Esophagus muscularis mucosa (tissue), 4 donors: ENCODE measurements around the gene S100Z. TPM values are rescaled to one million over a fixed set of nuclear protein-coding genes. Genes with fewer than 3 reads are reported as not detected.

Experiments used
- DNase-seq: peaks from one replicate; pipeline ENCODE4 v3.0.0-alpha.2; 2017; ENCODE audit errors: extremely low spot score
- H3K27ac ChIP-seq, 4 donors: fragments of 200-600 bp; sonication (generic); replicated peaks in 1 of 4; 1 replicate in 3 of 4; 2 replicates in 1 of 4; pipeline ENCODE4 v1.5.1; 2016 to 2019; ENCODE audit warnings: mild to moderate bottlenecking in 1 of 4
- H3K27me3 ChIP-seq, 4 donors: fragments of 200-600 bp; sonication (generic); one replicate each; pipeline versions ENCODE4 v1.5.1 to v1.6.0; 2016 to 2019
- H3K36me3 ChIP-seq, 4 donors: fragments of 200-600 bp; sonication (generic); one replicate each; pipeline ENCODE4 v1.5.1; 2016 to 2019
- H3K4me1 ChIP-seq, 4 donors: fragments of 200-600 bp; sonication (generic); one replicate each; pipeline ENCODE4 v1.5.1; 2016 to 2019
- H3K4me3 ChIP-seq, 4 donors: fragments of 200-600 bp; sonication (generic); 1 replicate in 2 of 4; 2 replicates in 2 of 4; pipeline ENCODE4 v1.5.1; 2016 to 2019; ENCODE audit warnings: mild to moderate bottlenecking in 4 of 4, moderate library complexity in 1 of 4
- H3K9me3 ChIP-seq, 4 donors: fragments of 200-600 bp; sonication (generic); 1 replicate in 3 of 4; 2 replicates in 1 of 4; pipeline ENCODE4 v1.5.1; 2016 to 2019
- EP300 ChIP-seq: sonication (generic); formaldehyde crosslinking; IDR thresholded peaks from one replicate; pipeline ENCODE4 v1.6.1; 2017; ENCODE audit warnings: antibody characterized with exemption
- POLR2A ChIP-seq: fragments of 450-650 bp; IDR thresholded peaks from one replicate; pipeline ENCODE4 v1.6.1; 2017; ENCODE audit warnings: antibody characterized with exemption, moderate library complexity, mild to moderate bottlenecking, low read depth
- POLR2AphosphoS5 ChIP-seq, 2 donors: sonication (generic); formaldehyde crosslinking; IDR thresholded peaks; one replicate each; pipeline ENCODE4 v1.6.1; 2017; ENCODE audit warnings: antibody characterized with exemption in 2 of 2
- WGBS: methylation state at CpG from one replicate; pipeline ENCODE4 v1.1.5; 2018; 5-methylcytosine and 5-hydroxymethylcytosine counted together
- intact Hi-C: fragments of 100-400 bp; cut with DNase I; formaldehyde crosslinking; loops from one replicate; pipeline ENCODE4 v1.15.1; 2023
- total RNA-seq, 4 donors: library from RNA; depleted of rRNA; stranded (reverse); fragments of >200 nt; gene quantifications; one replicate each; pipeline versions ENCODE4 v1.1.0 to v1.2.1, GENCODE V29; 2016
- TF ChIP-seq, protein P1 (sequence below), 3 experiments: fragments of 200-600 bp in 2 of 3; fragments of 450-650 bp in 1 of 3; sonication (generic) in 2 of 3; IDR thresholded peaks; one replicate each; pipeline ENCODE4 v1.5.1; 2017 to 2019; ENCODE audit warnings: antibody characterized with exemption in 3 of 3, mild to moderate bottlenecking in 2 of 3, moderate library complexity in 1 of 3

Gene S100Z
- total RNA-seq, 4 donors from 2014 or later = not detected

- intact Hi-C loops = loop anchor here (10.0 kb wide), 1 partner anchor 148 kb away; no protein-coding TSS in a partner anchor
- WGBS = 62% methylated on average over 4 of the region's 4 CpGs
Observed at GRCh38 chr5:76867038-76867437, 17.2 kb downstream of the S100Z start.

GRCh38 chr5:76867827-76868693, 18.2 kb downstream of the S100Z start:
- Histone ChIP-seq H3K27me3 (no peaks in the 10 kb centered on the region), H3K27ac (no peak overlapping the region), H3K4me1 (no peaks in the 10 kb centered on the region), H3K4me3 (no peak overlapping the region), H3K36me3 (no peaks in the 10 kb centered on the region), H3K9me3 (no peaks in the 10 kb centered on the region)
- TF ChIP-seq POLR2A = no peak
- no peak for TF ChIP-seq EP300
- no peak for TF ChIP-seq POLR2AphosphoS5 (IDR thresholded peaks at IDR 0.05)
- TF ChIP-seq, protein P1, sequence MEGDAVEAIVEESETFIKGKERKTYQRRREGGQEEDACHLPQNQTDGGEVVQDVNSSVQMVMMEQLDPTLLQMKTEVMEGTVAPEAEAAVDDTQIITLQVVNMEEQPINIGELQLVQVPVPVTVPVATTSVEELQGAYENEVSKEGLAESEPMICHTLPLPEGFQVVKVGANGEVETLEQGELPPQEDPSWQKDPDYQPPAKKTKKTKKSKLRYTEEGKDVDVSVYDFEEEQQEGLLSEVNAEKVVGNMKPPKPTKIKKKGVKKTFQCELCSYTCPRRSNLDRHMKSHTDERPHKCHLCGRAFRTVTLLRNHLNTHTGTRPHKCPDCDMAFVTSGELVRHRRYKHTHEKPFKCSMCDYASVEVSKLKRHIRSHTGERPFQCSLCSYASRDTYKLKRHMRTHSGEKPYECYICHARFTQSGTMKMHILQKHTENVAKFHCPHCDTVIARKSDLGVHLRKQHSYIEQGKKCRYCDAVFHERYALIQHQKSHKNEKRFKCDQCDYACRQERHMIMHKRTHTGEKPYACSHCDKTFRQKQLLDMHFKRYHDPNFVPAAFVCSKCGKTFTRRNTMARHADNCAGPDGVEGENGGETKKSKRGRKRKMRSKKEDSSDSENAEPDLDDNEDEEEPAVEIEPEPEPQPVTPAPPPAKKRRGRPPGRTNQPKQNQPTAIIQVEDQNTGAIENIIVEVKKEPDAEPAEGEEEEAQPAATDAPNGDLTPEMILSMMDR (IDR thresholded peaks at IDR 0.05) = peak; percentile 39 to 65 (median 55)
- no peak for DNase-seq
- 72% methylated on average over 8 of the region's 8 CpGs for WGBS
- intact Hi-C loops = loop anchor here (10.0 kb wide), 1 partner anchor 147 kb away; no protein-coding TSS in a partner anchor

More at GRCh38 chr5:76867038-76867437, 17.2 kb downstream of the S100Z start:
- H3K4me1 ChIP-seq = no peaks in the 10 kb centered on the region
- H3K9me3 ChIP-seq = no peaks in the 10 kb centered on the region
- TF ChIP-seq POLR2AphosphoS5 (IDR thresholded peaks at IDR 0.05) (no peak), EP300 (no peak), POLR2A (no peak)
- TF ChIP-seq, protein P1 (IDR thresholded peaks at IDR 0.05) = no peak
- no peaks in the 10 kb centered on the region for H3K36me3 ChIP-seq
- no peaks in the 10 kb centered on the region for H3K27me3 ChIP-seq
- DNase-seq = no peak
- no peak overlapping the region for H3K27ac ChIP-seq
- no peak overlapping the region for H3K4me3 ChIP-seq

DNA sequence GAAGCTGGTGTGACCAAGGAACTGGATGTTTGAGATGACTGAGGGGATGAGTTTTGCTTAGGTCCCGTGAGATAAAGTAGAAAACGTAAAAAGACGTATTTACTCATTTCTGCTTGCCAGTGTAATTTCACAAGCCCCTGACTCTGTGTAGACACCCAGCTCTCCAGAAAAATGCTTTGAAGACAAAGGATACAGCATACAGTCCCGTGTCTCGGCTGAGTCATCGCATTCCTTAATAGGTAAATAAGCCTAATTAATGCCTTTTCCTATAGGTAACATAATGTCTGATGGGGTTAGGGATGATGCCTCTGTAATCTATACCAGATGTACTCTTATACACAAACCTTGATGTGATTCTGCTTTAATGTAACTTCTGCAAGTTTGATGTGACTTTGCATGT, 20.2 kb downstream of the S100Z start:
- WGBS = 75% methylated on average over 6 of the region's 6 CpGs

DNA sequence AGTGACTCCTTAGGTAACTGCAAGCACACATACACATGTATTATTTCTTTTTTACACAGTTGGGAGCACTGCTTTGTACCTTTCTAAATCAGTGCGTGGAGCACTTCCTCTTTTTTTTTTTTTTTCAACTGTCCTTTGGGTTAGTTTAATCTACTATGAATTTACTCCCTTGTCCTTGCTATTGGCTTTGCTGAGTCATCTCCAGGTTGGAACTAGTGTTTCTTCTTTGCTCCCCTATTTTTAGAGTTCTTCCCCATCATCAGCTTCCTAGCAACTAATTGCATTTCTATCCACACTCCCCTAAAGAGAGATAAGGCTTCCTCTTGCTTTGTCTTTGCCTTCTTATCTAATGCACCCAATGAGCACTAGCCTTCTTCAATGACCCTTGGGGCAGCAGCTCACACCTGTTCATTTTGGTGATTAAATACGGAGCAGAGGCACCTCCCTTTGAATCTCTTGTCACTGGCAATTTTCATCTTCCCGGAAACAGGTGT, 24.3 kb downstream of the S100Z start:
- no peaks in the 10 kb centered on the region for H3K27me3 ChIP-seq
- TF ChIP-seq POLR2A (no peak), POLR2AphosphoS5 (IDR thresholded peaks at IDR 0.05) (no peak), EP300 (no peak)
- TF ChIP-seq, protein P1 (IDR thresholded peaks at IDR 0.05) = no peak
- 62% methylated on average over 3 of the region's 3 CpGs for WGBS
- intact Hi-C loops = no loop called here
- H3K4me1 ChIP-seq = no peaks in the 10 kb centered on the region
- no peaks in the 10 kb centered on the region for H3K9me3 ChIP-seq
- no peak overlapping the region for H3K27ac ChIP-seq
- H3K4me3 ChIP-seq = no peak overlapping the region
- DNase-seq = no peak
- H3K36me3 ChIP-seq = no peaks in the 10 kb centered on the region

More for the DNA sequence above, 20.2 kb downstream of the S100Z start:
- TF ChIP-seq EP300 = no peak
- no peak for TF ChIP-seq POLR2A
- H3K4me1 ChIP-seq = no peaks in the 10 kb centered on the region
- no peak overlapping the region for H3K4me3 ChIP-seq
- H3K9me3 ChIP-seq = no peaks in the 10 kb centered on the region
- H3K27me3 ChIP-seq = no peaks in the 10 kb centered on the region
- H3K27ac ChIP-seq = no peak overlapping the region
- no peaks in the 10 kb centered on the region for H3K36me3 ChIP-seq
- intact Hi-C loops = no loop called here
- DNase-seq = no peak

- Histone ChIP-seq H3K36me3 (no peaks in the 10 kb centered on the region), H3K4me3 (no peak overlapping the region), H3K4me1 (no peaks in the 10 kb centered on the region), H3K9me3 (no peaks in the 10 kb centered on the region), H3K27ac (no peak overlapping the region), H3K27me3 (peaks cover 0 to 7% (median 0%) of the 10 kb centered on the region in 4 donors)
- TF ChIP-seq EP300 = no peak
- TF ChIP-seq POLR2A = no peak
- no peak for TF ChIP-seq POLR2AphosphoS5 (IDR thresholded peaks at IDR 0.05)
- TF ChIP-seq, protein P1 (IDR thresholded peaks at IDR 0.05) = no peak
- WGBS = 81% methylated on average over 10 of the region's 10 CpGs
- DNase-seq = no peak
- intact Hi-C loops = no loop called here
Observed at GRCh38 chr5:76888733-76889300, 39.0 kb downstream of the S100Z start.
